ENCODE data around the gene CCL13.

DNA sequence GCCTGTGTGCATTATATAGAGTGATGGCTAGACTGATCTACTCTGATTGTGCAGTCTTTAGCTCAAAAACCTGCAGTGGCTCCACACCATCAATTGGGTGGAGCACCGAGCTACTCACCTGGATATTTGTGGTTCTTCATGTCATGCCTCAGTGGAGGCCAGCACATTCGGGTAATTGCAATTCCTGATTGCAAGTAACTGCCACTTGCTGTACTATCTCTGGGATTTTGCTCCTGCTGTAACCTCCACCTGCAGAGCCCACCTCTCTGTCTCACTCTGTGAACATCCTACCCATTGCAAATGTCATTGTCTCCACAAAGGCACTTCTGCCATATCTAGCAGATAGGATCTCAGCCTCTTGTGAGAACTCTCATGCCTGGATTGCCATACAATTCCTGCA lies 8.5 kb downstream of the CCL13 start:
- TF ChIP-seq CTCF (IDR thresholded peaks at IDR 0.05) (no peak), POLR2A (IDR thresholded peaks at IDR 0.05) (no peak)

Measured in uterus (tissue), 2 donors.